Neutrophil (primary cell): ENCODE results near the gene LRRC63.
"Not testable (repeated sequence)": the region's sequence is repeated elsewhere in the genome, so short reads cannot be mapped to it uniquely, and the experiment has no call there.

Source experiments
- H3K27ac ChIP-seq: fragments of 200-600 bp; sonication (generic); 2 replicates; pipeline ENCODE4 v1.5.1; 2016; ENCODE audit warnings: mild to moderate bottlenecking, moderate library complexity
- H3K27me3 ChIP-seq: fragments of 200-600 bp; sonication (generic); 2 replicates; pipeline ENCODE4 v1.6.0; 2016; ENCODE audit warnings: mild to moderate bottlenecking
- H3K36me3 ChIP-seq: fragments of 200-600 bp; sonication (generic); 2 replicates; pipeline ENCODE4 v1.5.1; 2017
- H3K4me1 ChIP-seq, 2 experiments: fragments of 200-600 bp in 1 of 2; sonication (generic) in 1 of 2; 1 replicate in 1 of 2; 2 replicates in 1 of 2; pipeline versions ENCODE4 v1.5.1 to v1.6.1; 2013 to 2016; ENCODE audit warnings: low read depth in 1 of 2, low read length in 1 of 2, mild to moderate bottlenecking in 1 of 2, moderate library complexity in 1 of 2; ENCODE audit not compliant: control insufficient read depth in 1 of 2, insufficient read depth in 1 of 2
- H3K4me3 ChIP-seq, 2 experiments: fragments of 200-600 bp in 1 of 2; sonication (generic) in 1 of 2; 1 replicate in 1 of 2; 2 replicates in 1 of 2; pipeline ENCODE4 v1.5.1; 2013 to 2016; ENCODE audit warnings: low read depth in 1 of 2, low read length in 1 of 2, mild to moderate bottlenecking in 1 of 2, moderate library complexity in 1 of 2
- H3K9me3 ChIP-seq: fragments of 200-600 bp; sonication (generic); 2 replicates; pipeline ENCODE4 v1.5.1; 2016
- TF ChIP-seq, protein P1 (sequence below): fragments of 200-600 bp; sonication (generic); IDR thresholded peaks from 2 replicates; pipeline ENCODE4 v1.5.1; 2016; ENCODE audit warnings: antibody characterized with exemption

LRRC63 gene, protein sequence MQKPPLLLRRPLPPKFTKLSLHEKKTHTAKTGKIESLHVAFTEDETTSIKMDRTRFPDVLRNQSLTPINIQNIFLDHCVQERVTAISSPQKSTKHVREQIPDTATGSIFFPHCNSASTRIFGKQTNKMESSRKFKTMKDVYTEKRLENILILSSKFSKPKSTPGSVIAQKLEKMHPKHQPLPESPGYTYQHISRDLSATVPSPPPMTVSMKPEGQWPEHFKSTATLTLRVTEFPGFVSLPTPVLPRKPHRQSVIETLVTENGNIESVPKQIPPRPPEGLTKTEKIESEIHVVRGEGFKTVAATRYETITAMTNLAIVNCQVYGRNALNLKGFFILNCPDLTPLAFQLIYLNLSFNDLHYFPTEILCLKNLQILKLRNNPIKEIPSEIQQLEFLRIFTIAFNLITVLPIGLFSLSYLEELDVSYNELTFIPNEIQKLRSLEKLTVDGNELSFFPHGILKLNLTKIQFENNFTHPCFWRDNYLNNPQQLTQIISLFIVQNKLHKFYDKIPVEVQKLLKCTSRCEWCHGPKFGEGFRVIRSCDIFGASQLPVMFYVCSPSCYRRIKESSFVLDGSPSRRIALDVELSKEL

DNA sequence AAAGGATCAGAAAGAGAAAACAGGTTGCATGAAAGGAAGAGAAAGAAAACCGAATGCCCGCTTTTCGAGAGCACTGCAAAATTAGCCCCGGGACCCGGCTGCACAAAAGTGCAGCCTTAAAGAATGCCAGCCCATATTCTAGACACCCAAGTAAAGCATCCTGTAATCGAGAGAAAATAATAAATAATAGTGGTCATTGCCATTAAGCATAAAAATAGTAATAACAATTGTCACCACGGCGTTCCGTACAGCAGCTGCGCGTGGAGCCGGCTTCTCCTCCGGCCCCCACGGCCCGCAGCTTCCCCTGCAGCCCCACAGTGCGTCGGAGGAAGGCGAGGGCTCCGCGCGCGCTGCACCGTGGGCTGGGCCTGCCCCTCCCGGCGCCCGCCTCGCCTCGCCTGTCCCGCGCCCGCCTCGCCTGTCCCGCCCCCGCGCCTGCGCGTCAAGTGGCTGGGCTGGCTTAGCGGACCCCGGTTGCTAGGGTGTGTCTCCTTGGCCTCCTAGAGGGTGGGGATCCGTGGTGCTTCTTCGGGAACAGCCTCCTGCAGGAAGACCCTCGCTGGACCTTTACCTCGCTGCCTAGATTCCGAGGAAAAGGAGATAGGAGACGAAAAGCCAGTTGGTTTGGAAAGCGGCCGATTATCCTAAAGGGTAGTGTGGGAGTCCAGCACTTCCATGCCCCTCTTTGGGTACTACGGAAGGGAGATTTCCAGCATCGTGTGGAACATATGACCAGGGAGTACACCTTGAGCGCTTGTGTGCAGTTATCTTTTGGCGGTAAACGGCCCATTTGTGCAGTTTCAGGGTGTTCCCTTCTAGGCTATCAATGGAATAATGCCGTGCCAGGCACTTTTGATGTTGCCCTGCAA lies at the start of gene LRRC63:
TSS of gene LRRC63 (plus strand) at position 446 of the 869 bp plus-strand sequence. CDS start 1,107 bp downstream, outside the sequence.
- H3K9me3 ChIP-seq = no peaks in the 10 kb centered on the region
- H3K27ac ChIP-seq = peak within 1 kb of the TSS; percentile 20
- H3K27me3 ChIP-seq = no peaks in the 10 kb centered on the region
- H3K4me1 ChIP-seq = peaks cover 15 to 18% of the 10 kb centered on the region in 2 experiments
- peak within 1 kb of the TSS; percentile 60 to 67 for H3K4me3 ChIP-seq
- no peaks in the 10 kb centered on the region for H3K36me3 ChIP-seq
- TF ChIP-seq, protein P1, sequence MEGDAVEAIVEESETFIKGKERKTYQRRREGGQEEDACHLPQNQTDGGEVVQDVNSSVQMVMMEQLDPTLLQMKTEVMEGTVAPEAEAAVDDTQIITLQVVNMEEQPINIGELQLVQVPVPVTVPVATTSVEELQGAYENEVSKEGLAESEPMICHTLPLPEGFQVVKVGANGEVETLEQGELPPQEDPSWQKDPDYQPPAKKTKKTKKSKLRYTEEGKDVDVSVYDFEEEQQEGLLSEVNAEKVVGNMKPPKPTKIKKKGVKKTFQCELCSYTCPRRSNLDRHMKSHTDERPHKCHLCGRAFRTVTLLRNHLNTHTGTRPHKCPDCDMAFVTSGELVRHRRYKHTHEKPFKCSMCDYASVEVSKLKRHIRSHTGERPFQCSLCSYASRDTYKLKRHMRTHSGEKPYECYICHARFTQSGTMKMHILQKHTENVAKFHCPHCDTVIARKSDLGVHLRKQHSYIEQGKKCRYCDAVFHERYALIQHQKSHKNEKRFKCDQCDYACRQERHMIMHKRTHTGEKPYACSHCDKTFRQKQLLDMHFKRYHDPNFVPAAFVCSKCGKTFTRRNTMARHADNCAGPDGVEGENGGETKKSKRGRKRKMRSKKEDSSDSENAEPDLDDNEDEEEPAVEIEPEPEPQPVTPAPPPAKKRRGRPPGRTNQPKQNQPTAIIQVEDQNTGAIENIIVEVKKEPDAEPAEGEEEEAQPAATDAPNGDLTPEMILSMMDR = no peak

DNA sequence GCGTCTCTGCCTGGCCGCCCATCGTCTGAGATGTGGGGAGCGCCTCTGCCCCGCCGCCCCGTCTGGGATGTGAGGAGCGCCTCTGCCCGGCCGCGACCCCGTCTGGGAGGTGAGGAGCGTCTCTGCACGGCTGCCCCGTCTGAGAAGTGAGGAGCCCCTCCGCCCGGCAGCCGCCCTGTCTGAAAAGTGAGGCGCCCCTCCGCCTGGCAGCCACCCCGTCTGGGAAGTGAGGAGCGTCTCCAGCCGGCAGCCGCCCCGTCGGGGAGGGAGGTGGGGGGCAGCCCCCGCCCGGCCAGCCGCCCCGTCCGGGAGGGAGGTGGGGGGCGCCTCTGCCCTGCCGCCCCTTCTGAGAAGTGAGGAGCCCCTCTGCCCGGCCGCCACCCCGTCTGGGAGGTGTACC lies 49.0 kb upstream of the LRRC63 start:
- H3K27me3 ChIP-seq, H3K4me3 ChIP-seq, H3K9me3 ChIP-seq: not testable (repeated sequence)
- Histone ChIP-seq H3K4me1 (peaks cover 77 to 90% of the 10 kb centered on the region in 2 experiments), H3K36me3 (peaks cover 71% of the 10 kb centered on the region), H3K27ac (peak overlapping the region; percentile 4)

DNA sequence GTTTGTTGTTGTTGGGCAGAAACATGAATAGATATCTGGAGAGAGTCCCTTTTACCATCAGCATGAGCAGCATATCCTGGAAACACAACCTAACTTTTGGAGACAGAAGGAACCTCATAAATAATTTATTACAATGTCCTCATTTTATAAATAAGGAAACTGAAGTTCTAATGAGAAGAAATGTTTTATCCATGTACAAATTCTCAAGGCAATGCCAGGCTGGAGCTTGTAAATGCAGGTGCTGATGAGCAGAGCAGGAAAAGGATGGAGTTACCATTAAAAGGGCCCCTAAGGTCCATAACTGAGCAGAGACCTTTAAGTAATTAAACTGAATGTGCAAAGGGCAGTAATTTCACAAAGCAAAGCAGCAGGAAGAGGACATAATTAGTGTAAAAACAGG lies 47.1 kb upstream of the LRRC63 start:
- Histone ChIP-seq H3K36me3 (peaks cover 64% of the 10 kb centered on the region), H3K27ac (peak overlapping the region; percentile 97), H3K4me1 (peaks cover 85 to 91% of the 10 kb centered on the region in 2 experiments), H3K27me3 (no peaks in the 10 kb centered on the region), H3K4me3 (peak overlapping the region in 1 of 2 experiments; percentile 31), H3K9me3 (no peaks in the 10 kb centered on the region)
- TF ChIP-seq, protein P1 = no peak

DNA sequence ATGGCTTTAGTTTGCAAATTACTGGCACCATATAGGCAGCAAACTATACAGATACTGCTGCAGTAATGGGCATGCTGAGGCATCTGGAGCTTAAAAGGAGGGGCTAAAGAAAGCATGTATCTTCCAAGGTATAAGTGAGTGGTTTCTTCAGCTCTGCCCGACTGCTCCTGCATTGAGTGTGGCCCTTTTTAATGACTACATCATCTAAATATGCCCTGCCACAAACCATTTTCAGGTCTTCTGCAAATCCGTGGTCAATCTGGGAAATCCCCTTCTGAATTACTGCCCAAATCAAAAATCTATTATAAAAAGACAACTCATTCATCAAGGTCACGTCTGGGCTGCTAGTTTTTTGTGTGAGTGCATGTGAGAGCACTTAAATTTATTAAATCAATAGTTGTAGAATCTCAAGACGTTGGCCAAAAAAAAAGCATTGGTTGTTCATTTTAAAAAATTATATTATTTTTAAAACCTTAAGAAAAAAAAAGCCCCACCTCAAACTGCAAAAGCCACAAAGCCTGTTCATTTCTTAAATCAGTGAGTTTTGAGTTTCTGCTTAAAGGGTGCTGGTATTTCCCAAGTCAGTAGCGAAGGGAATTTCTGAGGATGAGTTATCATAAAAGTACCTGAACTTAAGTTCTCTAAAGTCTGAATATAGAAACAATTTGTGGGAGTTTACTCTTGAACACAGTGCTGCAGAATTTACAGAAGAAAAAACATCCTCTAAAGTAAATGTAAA lies 46.1 kb upstream of the LRRC63 start:
- peak overlapping the region in 1 of 2 experiments; percentile 31 for H3K4me3 ChIP-seq
- TF ChIP-seq, protein P1 = no peak
- H3K27me3 ChIP-seq = no peaks in the 10 kb centered on the region
- peaks cover 64% of the 10 kb centered on the region for H3K36me3 ChIP-seq
- no peaks in the 10 kb centered on the region for H3K9me3 ChIP-seq
- peaks cover 85 to 91% of the 10 kb centered on the region in 2 experiments for H3K4me1 ChIP-seq
- peak overlapping the region; percentile 97 for H3K27ac ChIP-seq

DNA sequence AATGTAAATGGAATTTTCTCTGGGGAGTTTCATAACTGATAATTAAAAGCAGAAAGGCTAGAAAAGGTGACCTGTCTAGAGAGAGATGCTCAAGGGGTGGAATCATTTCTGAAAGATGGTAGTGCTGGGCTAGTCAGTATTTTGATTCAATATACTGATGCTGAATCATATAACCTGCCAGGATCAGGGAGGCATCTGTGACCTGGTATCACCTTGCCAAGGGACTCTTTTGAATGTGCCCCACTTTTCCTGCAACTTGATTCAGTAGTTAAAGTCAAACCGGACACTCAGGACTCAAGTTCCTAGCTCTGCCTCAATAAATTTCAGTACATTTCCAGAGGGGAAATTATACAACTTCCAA lies 45.5 kb upstream of the LRRC63 start:
- Histone ChIP-seq H3K4me3 (no peak overlapping the region), H3K4me1 (peaks cover 85 to 91% of the 10 kb centered on the region in 2 experiments), H3K36me3 (peaks cover 64% of the 10 kb centered on the region), H3K9me3 (no peaks in the 10 kb centered on the region), H3K27ac (peak overlapping the region; percentile 97), H3K27me3 (no peaks in the 10 kb centered on the region)
- TF ChIP-seq, protein P1 = no peak
